MCF 10A (cell line): Measurements from ENCODE around the gene CLEC16A. TPM values are rescaled to one million over a fixed set of nuclear protein-coding genes. Genes with fewer than 3 reads are reported as not detected.

ENCODE experiments used
- BruUV-seq: library from RNA; stranded (reverse); fragments of 400-500 nt; replicated peaks from 2 replicates; lab custom pipeline; 2021; lab: Mats Ljungman, UMichigan
- CTCF ChIA-PET: fragments of 300-600 bp; sonication (Branson Sonifier 250); formaldehyde crosslinking; extraction: SDS; loops from one replicate; lab custom pipeline; 2021; ENCODE audit warnings: antibody characterized with exemption, inconsistent platforms; lab: Yijun Ruan, JAX
- POLR2A ChIA-PET: fragments of 300-600, 350-650 bp; sonication (Branson Sonifier 250); formaldehyde crosslinking; extraction: SDS; loops from one replicate; lab custom pipeline; 2020; ENCODE audit warnings: antibody characterized with exemption, inconsistent platforms; lab: Yijun Ruan, JAX
- DNase-seq: peaks from one replicate; pipeline ENCODE4 v3.0.0-alpha.2; 2018; ENCODE audit not compliant: unreplicated experiment
- H3K27ac Mint-ChIP-seq: one replicate; pipeline ENCODE4 v1.8.0; 2022; ENCODE audit warnings: mild to moderate bottlenecking, low read depth, mixed read lengths; ENCODE audit not compliant: unreplicated experiment
- H3K27me3 Mint-ChIP-seq: one replicate; pipeline ENCODE4 v1.8.0; 2022; ENCODE audit warnings: mixed read lengths; ENCODE audit not compliant: insufficient read depth, unreplicated experiment
- H3K36me3 Mint-ChIP-seq: one replicate; pipeline ENCODE4 v1.8.0; 2022; ENCODE audit warnings: mild to moderate bottlenecking, moderate library complexity, mixed read lengths; ENCODE audit not compliant: insufficient read depth, unreplicated experiment
- H3K4me1 Mint-ChIP-seq: one replicate; pipeline ENCODE4 v1.8.0; 2022; ENCODE audit warnings: mixed read lengths; ENCODE audit not compliant: insufficient read depth, unreplicated experiment
- H3K4me3 Mint-ChIP-seq: one replicate; pipeline ENCODE4 v1.8.0; 2022; ENCODE audit warnings: mild to moderate bottlenecking, moderate library complexity, mixed read lengths; ENCODE audit not compliant: unreplicated experiment
- H3K9me3 Mint-ChIP-seq: one replicate; pipeline ENCODE4 v1.8.0; 2022; ENCODE audit warnings: mixed read lengths; ENCODE audit not compliant: unreplicated experiment
- CTCF ChIP-seq: fragments of 200-600 bp; IDR thresholded peaks from one replicate; pipeline ENCODE4 v1.8.0; 2022; ENCODE audit warnings: antibody characterized with exemption, mild to moderate bottlenecking; ENCODE audit not compliant: unreplicated experiment
- intact Hi-C: fragments of 100-400 bp; cut with micrococcal nuclease; formaldehyde crosslinking; loops from 2 replicates; pipeline ENCODE4 v1.14.1; 2022
- total RNA-seq: library from RNA; stranded (reverse); gene quantifications from 2 replicates; pipeline ENCODE4 v1.2.3, GENCODE V29; 2022

The CLEC16A gene
- total RNA-seq, 1 experiment from 2014 or later = 32.4 TPM

DNA sequence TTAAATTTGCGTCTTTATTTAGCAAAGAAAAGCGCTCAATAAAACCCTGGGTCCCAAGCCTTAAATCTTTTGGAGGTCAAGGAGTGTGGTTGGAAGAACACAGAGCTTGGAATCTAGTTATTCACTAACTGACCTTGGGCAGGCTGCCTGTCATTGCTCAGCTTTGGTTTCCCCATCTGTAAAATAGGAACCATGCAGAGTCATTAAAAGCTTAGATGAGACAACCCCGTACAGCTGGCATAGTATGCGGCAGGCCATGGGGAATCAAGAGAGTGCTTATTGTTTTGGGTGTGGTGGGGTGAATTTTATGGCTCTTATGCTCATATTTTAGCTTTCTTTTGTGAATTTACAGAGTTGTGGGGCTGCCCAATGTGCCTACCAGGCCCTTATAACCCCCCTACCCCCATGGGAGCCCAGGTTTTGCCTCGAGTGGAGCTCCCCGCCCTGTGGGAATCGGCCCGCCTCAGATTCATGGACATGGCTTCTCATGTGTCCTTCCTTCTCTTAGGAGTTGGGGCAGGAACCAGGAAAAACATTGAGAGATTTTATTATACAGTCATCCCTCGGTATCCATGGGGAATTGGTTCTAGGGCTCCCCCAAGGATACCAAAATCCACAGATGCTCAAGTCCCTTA lies 113.5 kb downstream of the CLEC16A start:
- Mint-ChIP-seq H3K9me3 (no peaks in the 10 kb centered on the region), H3K36me3 (peaks cover 14% of the 10 kb centered on the region), H3K27me3 (no peaks in the 10 kb centered on the region), H3K4me1 (peaks cover 11% of the 10 kb centered on the region), H3K4me3 (no peak overlapping the region), H3K27ac (no peak overlapping the region)
- DNase-seq = no peak
- no TSS peak for BruUV-seq
- ChIA-PET POLR2A (interaction anchor here (0.8 kb wide), 1 partner anchor 13 kb away, joined by 3 read pairs; no protein-coding TSS in a partner anchor), CTCF (no interaction called here)
- no peak for TF ChIP-seq CTCF
- intact Hi-C loops = no loop called here

GRCh38 chr16:11058832-11059231 lies 114.5 kb downstream of the CLEC16A start:
- intact Hi-C loops = no loop called here
- CTCF ChIA-PET = interaction anchor here (0.7 to 1.2 kb wide), 4 partner anchors 9 to 951 kb away, joined by 3 to 5 read pairs (median 4); no protein-coding TSS in a partner anchor
- Mint-ChIP-seq H3K9me3 (no peaks in the 10 kb centered on the region), H3K4me1 (peaks cover 11% of the 10 kb centered on the region), H3K27me3 (no peaks in the 10 kb centered on the region), H3K36me3 (peaks cover 22% of the 10 kb centered on the region), H3K27ac (no peak overlapping the region), H3K4me3 (no peak overlapping the region)
- no peak for DNase-seq
- BruUV-seq = no TSS peak
- POLR2A ChIA-PET = interaction anchor here (1.2 kb wide), 1 partner anchor 36 kb away, joined by 3 read pairs; no protein-coding TSS in a partner anchor
- no peak for TF ChIP-seq CTCF

DNA sequence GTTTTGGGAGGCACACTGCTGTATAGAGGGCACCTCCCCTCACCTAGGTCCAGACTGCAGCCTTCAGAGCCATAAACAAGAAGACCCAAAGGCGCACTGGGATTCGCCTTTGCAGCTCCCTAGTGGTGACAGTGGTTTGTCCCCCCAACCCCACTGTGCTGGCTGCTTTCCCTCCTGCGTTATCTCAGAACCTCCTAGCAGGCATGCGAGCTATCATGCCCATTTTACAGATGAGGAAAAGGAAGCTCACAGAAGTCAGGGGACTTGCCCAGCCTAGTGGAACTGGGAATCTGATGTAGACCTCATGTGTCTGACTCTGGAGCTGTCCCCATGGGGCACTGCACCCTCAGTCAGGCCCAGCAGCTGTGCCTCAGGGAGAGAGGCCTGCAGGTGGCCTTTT lies 115.2 kb downstream of the CLEC16A start:
- ChIA-PET CTCF (interaction anchor here (1.2 kb wide), 1 partner anchor 10 kb away, joined by 3 read pairs; no protein-coding TSS in a partner anchor), POLR2A (interaction anchor here (1.2 kb wide), 1 partner anchor 35 kb away, joined by 3 read pairs; no protein-coding TSS in a partner anchor)
- Mint-ChIP-seq H3K4me1 (peaks cover 11% of the 10 kb centered on the region), H3K27me3 (no peaks in the 10 kb centered on the region), H3K4me3 (no peak overlapping the region), H3K27ac (no peak overlapping the region), H3K36me3 (peaks cover 26% of the 10 kb centered on the region), H3K9me3 (no peaks in the 10 kb centered on the region)
- BruUV-seq = no TSS peak
- DNase-seq = no peak
- TF ChIP-seq CTCF = no peak
- intact Hi-C loops = no loop called here

DNA sequence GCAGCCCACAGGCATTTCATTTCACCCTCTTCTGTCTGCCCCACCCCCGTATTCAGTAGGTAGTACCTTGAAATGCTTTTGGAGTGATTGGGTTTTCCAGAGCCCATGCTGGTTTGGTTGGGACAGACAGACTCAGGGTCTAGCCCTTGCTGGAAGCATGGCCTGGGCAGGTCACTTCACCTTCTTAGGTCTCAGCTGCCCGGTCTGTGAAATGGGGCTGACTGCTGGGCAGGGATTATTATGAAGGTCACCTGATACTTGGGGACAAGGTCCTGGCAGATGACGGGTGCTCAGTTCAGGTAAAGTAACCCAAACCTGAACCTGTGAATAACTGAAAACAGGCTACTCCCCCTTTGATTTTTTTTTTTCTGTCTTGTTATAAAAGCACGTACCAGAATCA lies 116.0 kb downstream of the CLEC16A start:
- POLR2A ChIA-PET = no interaction called here
- no peak overlapping the region for H3K4me3 Mint-ChIP-seq
- peaks cover 24% of the 10 kb centered on the region for H3K36me3 Mint-ChIP-seq
- no peaks in the 10 kb centered on the region for H3K27me3 Mint-ChIP-seq
- CTCF ChIA-PET = interaction anchor here (0.6 kb wide), 1 partner anchor 737 kb away, joined by 3 read pairs; the partner anchor contains the start of gene ZC3H7A
- no peaks in the 10 kb centered on the region for H3K9me3 Mint-ChIP-seq
- H3K27ac Mint-ChIP-seq = no peak overlapping the region
- H3K4me1 Mint-ChIP-seq = peaks cover 11% of the 10 kb centered on the region
- intact Hi-C loops = no loop called here
- DNase-seq = no peak
- no TSS peak for BruUV-seq
- TF ChIP-seq CTCF = no peak
